GM19463 (cell line): Measurements from ENCODE around the gene RAB9B.
"Not testable (repeated sequence)": the region's sequence is repeated elsewhere in the genome, so short reads cannot be mapped to it uniquely, and the experiment has no call there.

Experiments used
- ATAC-seq: cut with Tn5 transposase; IDR thresholded peaks from one replicate; pipeline ENCODE4 v1.9.1; 2021; ENCODE audit warnings: mild to moderate bottlenecking, moderate library complexity; ENCODE audit not compliant: unreplicated experiment

Gene RAB9B

GRCh38 chrX:103817101-103817500 is 15.0 kb downstream of the RAB9B start:
- ATAC-seq, result not testable (repeated sequence)

DNA sequence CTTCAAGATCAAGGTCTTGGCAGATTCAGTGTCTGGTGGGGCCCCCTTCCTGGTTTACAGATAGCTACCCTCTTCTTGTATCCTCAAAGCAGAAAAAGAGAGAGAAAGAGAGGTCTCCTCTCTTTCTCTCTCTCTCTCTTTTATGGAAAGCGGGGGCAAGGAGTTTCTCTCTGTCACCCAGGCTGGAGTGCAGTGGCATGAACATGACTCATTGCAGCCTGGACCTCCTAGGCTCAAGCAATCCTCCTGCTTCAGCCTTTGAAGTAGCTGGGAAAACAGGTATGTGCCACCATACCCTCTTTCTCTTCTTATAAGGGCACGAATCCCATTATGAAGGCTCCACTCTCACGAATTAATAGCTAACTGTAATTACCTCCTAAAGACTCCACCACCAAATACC is 20.2 kb downstream of the RAB9B start:
- ATAC-seq, result no peak

GRCh38 chrX:103806862-103807474 is 25.1 kb downstream of the RAB9B start:
- ATAC-seq, result no peak

DNA sequence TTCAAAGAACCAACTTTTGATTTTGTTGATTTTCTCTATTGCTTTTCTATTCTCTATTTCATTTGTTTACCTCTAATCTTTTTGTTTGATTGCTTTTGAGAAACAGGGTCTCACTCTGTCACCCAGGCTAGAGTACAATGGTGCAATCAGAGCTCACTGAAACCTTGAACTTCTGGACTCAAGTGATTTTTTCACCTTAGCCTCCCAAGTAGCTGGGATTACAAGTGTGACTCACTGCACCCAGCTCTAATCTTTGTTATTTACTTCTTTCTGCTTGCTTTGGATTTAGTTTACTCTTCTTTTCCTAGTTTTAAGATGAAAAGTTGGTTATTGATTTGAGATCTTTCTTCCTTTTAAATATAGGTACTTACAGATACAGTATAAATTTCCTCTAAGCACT is 26.2 kb downstream of the RAB9B start:
- ATAC-seq, result no peak

DNA sequence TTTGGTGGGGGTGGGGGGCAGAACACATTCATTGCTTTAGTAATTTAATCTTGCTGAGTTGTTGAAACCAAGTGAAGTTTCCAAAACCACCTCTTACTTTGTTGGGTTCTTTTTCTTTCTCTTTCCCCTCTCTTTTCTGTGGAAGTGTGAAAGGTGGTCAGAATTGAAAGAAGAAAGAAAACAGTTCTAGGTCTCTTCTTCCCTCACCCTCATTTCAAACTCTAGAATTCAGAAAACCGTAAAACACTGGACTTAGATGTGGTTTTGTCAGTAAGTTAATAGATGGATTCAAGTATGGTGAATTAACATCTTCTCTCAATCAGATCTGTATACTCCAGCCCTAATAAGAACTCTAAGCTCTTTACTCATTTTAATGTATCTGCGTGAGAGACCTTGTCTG is 31.7 kb downstream of the RAB9B start:
- no peak for ATAC-seq

- no peak for ATAC-seq
Measured at GRCh38 chrX:103797691-103798090, 34.4 kb downstream of the RAB9B start.

DNA sequence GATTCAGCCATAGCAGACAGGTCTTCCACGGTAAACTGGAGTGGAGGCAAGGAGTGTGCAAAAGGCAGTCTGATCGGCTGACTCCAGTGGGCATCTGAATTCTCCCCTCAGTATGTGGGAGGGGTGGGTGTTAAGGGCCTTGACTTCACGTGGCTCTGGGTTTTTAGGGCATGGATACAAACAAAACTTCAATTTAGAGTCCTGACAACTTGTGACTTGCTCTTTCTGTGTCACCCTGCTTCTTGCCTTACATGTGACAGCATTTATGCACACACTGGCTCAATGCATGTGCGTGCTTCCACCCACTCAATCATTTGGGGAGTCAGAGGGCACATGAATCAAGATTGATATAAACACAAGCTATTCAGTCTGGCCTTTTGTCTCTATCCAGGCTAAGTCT is 37.9 kb downstream of the RAB9B start:
- ATAC-seq, result no peak

GRCh38 chrX:103793545-103793940 is 38.5 kb downstream of the RAB9B start:
- ATAC-seq, result no peak

- no peak for ATAC-seq
Measured at GRCh38 chrX:103792916-103793544, 39.0 kb downstream of the RAB9B start.

DNA sequence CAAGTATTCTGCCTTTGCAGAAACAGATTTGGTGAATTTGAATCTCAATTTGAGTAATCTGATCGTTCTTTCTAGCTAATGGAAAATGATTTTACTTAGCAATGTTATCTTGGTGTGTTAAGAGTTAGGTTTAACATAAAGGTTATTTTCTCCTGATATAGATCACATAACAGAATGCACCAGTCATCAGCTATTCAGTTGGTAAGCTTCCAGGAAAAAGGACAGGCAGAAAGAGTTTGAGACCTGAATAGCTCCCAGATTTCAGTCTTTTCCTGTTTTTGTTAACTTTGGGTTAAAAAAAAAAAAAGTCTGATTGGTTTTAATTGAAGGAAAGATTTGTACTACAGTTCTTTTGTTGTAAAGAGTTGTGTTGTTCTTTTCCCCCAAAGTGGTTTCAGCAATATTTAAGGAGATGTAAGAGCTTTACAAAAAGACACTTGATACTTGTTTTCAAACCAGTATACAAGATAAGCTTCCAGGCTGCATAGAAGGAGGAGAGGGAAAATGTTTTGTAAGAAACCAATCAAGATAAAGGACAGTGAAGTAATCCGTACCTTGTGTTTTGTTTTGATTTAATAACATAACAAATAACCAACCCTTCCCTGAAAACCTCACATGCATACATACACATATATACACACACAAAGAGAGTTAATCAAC is 40.1 kb downstream of the RAB9B start:
- ATAC-seq, result no peak

GRCh38 chrX:103791228-103791627 is 40.8 kb downstream of the RAB9B start:
- no peak for ATAC-seq

DNA sequence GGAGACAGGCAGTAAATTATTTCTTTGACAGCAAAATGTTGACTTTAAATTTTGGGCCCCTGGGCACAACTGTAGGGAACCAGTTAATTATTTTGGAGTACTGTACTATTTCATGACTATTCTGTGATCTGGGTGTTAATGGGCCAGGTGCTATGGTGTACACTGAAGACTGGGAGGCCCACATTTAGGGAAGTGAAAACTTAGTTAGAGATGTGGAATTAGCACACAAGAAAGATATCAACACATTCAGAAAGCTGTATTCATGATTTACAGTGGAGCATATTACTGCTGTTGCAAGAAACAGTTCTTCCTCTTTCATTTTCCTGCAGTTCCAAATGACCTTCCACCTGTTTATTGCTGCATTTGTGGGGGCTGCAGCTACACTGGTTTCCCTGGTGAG is 43.1 kb downstream of the RAB9B start:
- peak; percentile 92 for ATAC-seq

GRCh38 chrX:103783971-103784370 is 48.1 kb downstream of the RAB9B start:
- no peak for ATAC-seq

GRCh38 chrX:103783196-103783595 is 48.9 kb downstream of the RAB9B start:
- ATAC-seq, result no peak

GRCh38 chrX:103782640-103783039 is 49.4 kb downstream of the RAB9B start:
- no peak for ATAC-seq

GRCh38 chrX:103781706-103782105 is 50.4 kb downstream of the RAB9B start:
- no peak for ATAC-seq

DNA sequence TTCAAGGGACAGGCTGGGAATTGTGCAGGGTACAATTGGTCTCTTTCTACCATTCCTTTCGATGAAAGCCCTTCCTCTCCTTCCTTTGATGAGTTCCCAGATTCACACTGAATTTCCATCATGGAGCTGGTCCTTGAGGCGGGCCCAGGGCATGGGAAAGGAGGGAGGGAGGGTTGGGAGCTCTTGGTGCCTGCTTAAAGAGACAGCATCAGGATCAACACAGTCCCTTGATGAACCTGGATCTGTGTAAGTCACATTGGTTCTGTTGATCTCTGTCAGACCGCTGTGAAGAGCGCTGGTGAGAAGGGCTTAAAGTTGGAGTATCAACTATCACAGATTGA is 51.0 kb downstream of the RAB9B start:
- no peak for ATAC-seq

DNA sequence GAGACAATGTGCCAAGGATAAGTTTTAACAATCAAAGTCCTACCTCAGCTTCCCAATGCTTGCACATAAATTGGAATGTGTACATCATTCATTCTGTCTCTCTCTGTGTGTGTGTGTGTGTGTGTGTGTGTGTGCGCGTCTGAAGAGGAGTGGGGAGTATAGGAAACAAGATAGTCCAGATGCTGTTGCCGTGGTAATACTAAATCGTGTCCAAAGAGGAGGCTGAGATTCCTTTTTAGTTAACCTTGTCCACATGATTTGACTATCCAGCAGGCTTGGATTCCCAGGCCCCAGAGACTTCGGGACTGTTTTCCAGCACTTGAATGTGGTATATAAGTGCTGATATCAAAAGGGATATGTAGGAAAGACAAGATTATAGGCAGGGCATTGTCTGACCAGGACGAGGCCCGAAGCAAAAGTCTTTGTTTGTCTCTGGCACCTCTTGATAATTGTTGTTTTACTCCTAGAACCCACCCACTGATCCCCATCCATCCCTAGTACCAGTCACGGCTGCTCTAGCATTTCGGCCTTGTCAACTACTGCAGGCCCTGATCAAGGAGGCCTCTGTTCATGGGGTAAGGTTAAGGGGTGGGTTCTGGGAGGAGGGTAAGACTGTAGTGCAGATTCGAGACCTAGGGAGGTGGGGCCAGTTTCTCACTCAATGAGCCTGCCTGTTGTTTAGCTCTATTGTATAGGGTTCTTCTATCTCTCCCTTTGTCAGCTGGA is 51.6 kb downstream of the RAB9B start:
- ATAC-seq, result no peak

- ATAC-seq, result no peak
Measured at GRCh38 chrX:103779141-103779789, 52.8 kb downstream of the RAB9B start.

- no peak for ATAC-seq
Measured at GRCh38 chrX:103776546-103776945, 55.5 kb downstream of the RAB9B start, which contains the start of gene PLP1. Gene PLP1, plus strand, starts transcription at chrX:103776840. Its CDS starts 156 bp downstream, at chrX:103776996.

- ATAC-seq, result no peak
Measured at GRCh38 chrX:103774070-103774642, 57.9 kb downstream of the RAB9B start.
